EL (cell line): Measurements from ENCODE around the gene LCN6.

Experiments used
- DNase-seq: peaks from one replicate; pipeline ENCODE4 v3.0.0-alpha.2; 2016

Gene LCN6

GRCh38 chr9:136741883-136742571, 6.3 kb downstream of the LCN6 start:
- no peak for DNase-seq

GRCh38 chr9:136740971-136741882, 7.1 kb downstream of the LCN6 start:
- DNase-seq, result no peak

GRCh38 chr9:136740491-136740890, 7.8 kb downstream of the LCN6 start:
- DNase-seq, result no peak

GRCh38 chr9:136740069-136740468, 8.3 kb downstream of the LCN6 start:
- DNase-seq, result no peak

GRCh38 chr9:136739509-136739908, 8.8 kb downstream of the LCN6 start:
- no peak for DNase-seq

GRCh38 chr9:136738960-136739359, 9.4 kb downstream of the LCN6 start:
- DNase-seq, result no peak

- no peak for DNase-seq
Observed at GRCh38 chr9:136735812-136736480, 12.4 kb downstream of the LCN6 start.

GRCh38 chr9:136734837-136735496, 13.4 kb downstream of the LCN6 start:
- DNase-seq, result no peak

GRCh38 chr9:136733611-136734010, 14.7 kb downstream of the LCN6 start:
- DNase-seq, result no peak

GRCh38 chr9:136732444-136733178, 15.7 kb downstream of the LCN6 start:
- DNase-seq, result no peak

- DNase-seq, result no peak
Observed at GRCh38 chr9:136729926-136730325, 18.4 kb downstream of the LCN6 start.

- no peak for DNase-seq
Observed at GRCh38 chr9:136729144-136729543, 19.2 kb downstream of the LCN6 start.

GRCh38 chr9:136728548-136729123, 19.7 kb downstream of the LCN6 start:
- peak; percentile 59 for DNase-seq

- DNase-seq, result peak; percentile 87
Observed at GRCh38 chr9:136728080-136728547, 20.2 kb downstream of the LCN6 start.

- no peak for DNase-seq
Observed at GRCh38 chr9:136726631-136727191, 21.6 kb downstream of the LCN6 start.

- no peak for DNase-seq
Observed at GRCh38 chr9:136726118-136726517, 22.2 kb downstream of the LCN6 start.

- peak; percentile 69 for DNase-seq
Observed at GRCh38 chr9:136725612-136726011, 22.7 kb downstream of the LCN6 start.

GRCh38 chr9:136724772-136725171, 23.6 kb downstream of the LCN6 start:
- no peak for DNase-seq

GRCh38 chr9:136723989-136724388, 24.3 kb downstream of the LCN6 start:
- no peak for DNase-seq

GRCh38 chr9:136723362-136723976, 24.9 kb downstream of the LCN6 start:
- DNase-seq, result no peak

GRCh38 chr9:136722969-136723356, 25.4 kb downstream of the LCN6 start:
- no peak for DNase-seq
